ENCODE measurements around the gene MACROH2A2.

- no peak for TF ChIP-seq POLR2AphosphoS5 (IDR thresholded peaks at IDR 0.05)
- TF ChIP-seq POLR2A (IDR thresholded peaks at IDR 0.05), result no peak
- no peak for TF ChIP-seq CTCF (IDR thresholded peaks at IDR 0.05)
Observed at GRCh38 chr10:70121281-70121949, 68.8 kb downstream of the MACROH2A2 start.
